Right lobe of liver (tissue), 6 donors: ENCODE data around the gene C1QTNF8. TPM values are rescaled to one million over a fixed set of nuclear protein-coding genes. Genes with fewer than 3 reads are reported as not detected.
A peak's percentile ranks its signal among the peaks of the same experiment; 100 is the strongest.

ENCODE experiments used
- ATAC-seq, 4 donors: fragments of 200-7000 bp; cut with Tn5 transposase; one replicate each; pipeline ENCODE4 v1.9.1; 2020; ENCODE audit warnings: mild to moderate bottlenecking in 4 of 4, moderate library complexity in 4 of 4
- DNase-seq, 3 donors: peaks; one replicate each; pipeline ENCODE4 v3.0.0-alpha.2; 2020
- H3K27ac ChIP-seq, 3 donors: fragments of 200-600 bp; one replicate each; pipeline ENCODE4 v1.8.0; 2022
- H3K27me3 ChIP-seq, 2 donors: fragments of 200-600 bp; one replicate each; pipeline ENCODE4 v1.8.0; 2022
- H3K36me3 ChIP-seq, 4 donors: fragments of 200-600 bp; sonication (generic) in 1 of 4; one replicate each; pipeline versions ENCODE4 v1.5.1 to v1.8.0; 2017 to 2022; ENCODE audit warnings: control low read depth in 1 of 4
- H3K4me1 ChIP-seq, 4 donors: fragments of 200-600 bp; sonication (generic) in 1 of 4; one replicate each; pipeline versions ENCODE4 v1.5.1 to v1.8.0; 2017 to 2022; ENCODE audit warnings: control low read depth in 1 of 4
- H3K4me3 ChIP-seq, 3 donors: fragments of 200-600 bp; one replicate each; pipeline ENCODE4 v1.8.0; 2022
- H3K9me3 ChIP-seq, 4 donors: fragments of 200-600 bp; sonication (generic) in 1 of 4; one replicate each; pipeline versions ENCODE4 v1.5.1 to v1.8.0; 2017 to 2022; ENCODE audit warnings: control low read depth in 1 of 4
- CTCF ChIP-seq, 4 donors: fragments of 200-600 bp in 3 of 4; fragments of 450-650 bp in 1 of 4; IDR thresholded peaks; one replicate each; pipeline versions ENCODE4 v1.5.1 to v1.8.0; 2016 to 2022; ENCODE audit warnings: antibody characterized with exemption in 4 of 4, mild to moderate bottlenecking in 2 of 4
- POLR2A ChIP-seq: fragments of 450-650 bp; IDR thresholded peaks from one replicate; pipeline ENCODE4 v1.6.1; 2017; ENCODE audit warnings: antibody characterized with exemption, mild to moderate bottlenecking
- WGBS: methylation state at CpG from one replicate; pipeline ENCODE4 v1.1.6; 2018; ENCODE audit warnings: low coverage, low lambda C conversion rate; ENCODE audit not compliant: insufficient coverage; ENCODE audit errors: missing lambda C conversion rate; 5-methylcytosine and 5-hydroxymethylcytosine counted together
- intact Hi-C, 2 donors: fragments of 100-400 bp; cut with DNase I; formaldehyde crosslinking; loops; one replicate each; pipeline versions ENCODE4 v1.11.2 to v1.14.1; 2022
- total RNA-seq, 6 experiments: library from RNA; depleted of rRNA in 2 of 6; stranded (reverse); fragments of >200 nt in 2 of 6; fragmentation: NEBNext Ultra II Directional in 3 of 6; extraction: Animal tissue kit (Norgen Biotek cat#: 25700) in 3 of 6; gene quantifications; one replicate each; pipeline versions ENCODE4 v1.1.0 to v1.2.4, GENCODE V29; 2016 to 2023
- donor health status: DM: no; HTN: yes; CAD: no.
- donor health status: DM: no; HTN: no; CAD: no.
- donor health status: DM: no; HTN: no; CAD: no.
- donor health status: DM: no; HTN: yes; CAD: no.
- donor health status: DM: no; HTN: yes; CAD: no.

The C1QTNF8 gene
- total RNA-seq, 6 experiments from 2014 or later: not detected

GRCh38 chr16:1140582-1141162 is 44.6 kb upstream of the C1QTNF8 start:
- Histone ChIP-seq H3K36me3 (no peaks in the 10 kb centered on the region), H3K27ac (no peak overlapping the region), H3K4me1 (peaks cover 0 to 5% (median 2%) of the 10 kb centered on the region in 4 donors), H3K27me3 (no peaks in the 10 kb centered on the region), H3K9me3 (no peaks in the 10 kb centered on the region), H3K4me3 (no peak overlapping the region)
- no peak for DNase-seq
- ATAC-seq: no peak
- intact Hi-C loops: no loop called here
- TF ChIP-seq POLR2A: no peak
- TF ChIP-seq CTCF (IDR thresholded peaks at IDR 0.05): no peak
- 89% methylated on average over 11 of the region's 23 CpGs for WGBS

GRCh38 chr16:1137604-1138003 is 41.6 kb upstream of the C1QTNF8 start:
- TF ChIP-seq CTCF (IDR thresholded peaks at IDR 0.05): no peak
- no peak for TF ChIP-seq POLR2A
- intact Hi-C loops: no loop called here

DNA sequence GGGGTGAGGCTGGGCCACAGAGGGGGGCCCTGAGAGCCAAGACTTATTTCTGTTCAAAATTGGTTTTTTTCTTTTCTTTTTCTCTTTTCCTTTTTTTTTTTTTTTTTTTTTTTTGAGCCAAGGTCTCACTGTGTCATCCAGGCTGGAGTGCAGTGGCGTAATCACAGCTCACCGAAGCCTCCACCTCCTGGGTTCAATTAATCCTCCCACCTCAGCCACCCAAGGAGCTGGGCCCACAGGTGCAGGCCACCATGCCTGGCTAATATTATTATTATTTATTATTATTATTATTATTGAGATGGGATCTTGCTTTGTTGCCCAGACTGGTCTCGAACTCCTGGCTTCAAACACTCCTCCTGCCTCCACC is 39.4 kb upstream of the C1QTNF8 start:
- WGBS: 54% methylated on average over 3 of the region's 3 CpGs

More at GRCh38 chr16:1137604-1138003, 41.6 kb upstream of the C1QTNF8 start:
- 81% methylated on average over 16 of the region's 24 CpGs for WGBS
- no peaks in the 10 kb centered on the region for H3K9me3 ChIP-seq
- H3K27me3 ChIP-seq: no peaks in the 10 kb centered on the region
- peaks cover 0 to 26% (median 11%) of the 10 kb centered on the region in 4 donors for H3K4me1 ChIP-seq
- no peak for ATAC-seq
- no peaks in the 10 kb centered on the region for H3K36me3 ChIP-seq
- no peak overlapping the region for H3K4me3 ChIP-seq
- no peak for DNase-seq
- H3K27ac ChIP-seq: no peak overlapping the region

GRCh38 chr16:1134776-1135458 is 38.9 kb upstream of the C1QTNF8 start:
- DNase-seq (peak; percentile 64 to 83 (median 76)), ATAC-seq (peak; percentile 72 to 79 (median 76))
- H3K4me1 ChIP-seq: peaks cover 0 to 26% (median 11%) of the 10 kb centered on the region in 4 donors
- no peaks in the 10 kb centered on the region for H3K27me3 ChIP-seq
- intact Hi-C loops: no loop called here
- H3K27ac ChIP-seq: peak overlapping the region in 2 of 3 donors; percentile 65 to 72
- WGBS: 27% methylated on average over 15 of the region's 30 CpGs
- peak overlapping the region in 2 of 3 donors; percentile 9 to 16 for H3K4me3 ChIP-seq
- H3K36me3 ChIP-seq: no peaks in the 10 kb centered on the region
- no peaks in the 10 kb centered on the region for H3K9me3 ChIP-seq
- TF ChIP-seq POLR2A (no peak), CTCF (IDR thresholded peaks at IDR 0.05) (no peak)

More for the DNA sequence above, 39.4 kb upstream of the C1QTNF8 start:
- H3K36me3 ChIP-seq: no peaks in the 10 kb centered on the region
- ATAC-seq: peak; percentile 6 to 42 (median 36)
- no peak for DNase-seq
- no peak for TF ChIP-seq CTCF (IDR thresholded peaks at IDR 0.05)
- TF ChIP-seq POLR2A: no peak
- H3K4me1 ChIP-seq: peaks cover 0 to 26% (median 11%) of the 10 kb centered on the region in 4 donors
- intact Hi-C loops: no loop called here
- H3K27ac ChIP-seq: peak overlapping the region in 2 of 3 donors; percentile 65 to 72
- no peaks in the 10 kb centered on the region for H3K9me3 ChIP-seq
- H3K27me3 ChIP-seq: no peaks in the 10 kb centered on the region
- peak overlapping the region in 2 of 3 donors; percentile 9 to 16 for H3K4me3 ChIP-seq
